Measurements from ENCODE around the gene SCYGR3. TPM values are rescaled to one million over a fixed set of nuclear protein-coding genes. Genes with fewer than 3 reads are reported as not detected.

SCYGR3 gene, protein sequence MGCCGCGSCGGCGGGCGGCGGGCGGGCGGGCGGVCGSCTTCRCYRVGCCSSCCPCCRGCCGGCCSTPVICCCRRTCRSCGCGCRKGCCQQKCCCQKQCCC
- not detected for polyA plus RNA-seq
- long read RNA-seq, donor 1 = 0 reads
- long read RNA-seq, donor 2 = 0 reads
- long read RNA-seq, donor 3 = 0 reads
- long read RNA-seq, donor 4 = 0 reads
- long read RNA-seq, donor 5 = 0 reads
- long read RNA-seq, donor 6 = 0 reads
- long read RNA-seq, donor 7 = 0 reads
- long read RNA-seq, donor 8 = 0 reads
- long read RNA-seq, donor 9 = 0 reads
- long read RNA-seq, donor 10 = 0 reads
- long read RNA-seq, donor 11 = 0 reads

- Histone ChIP-seq H3K36me3 (ENCODE audit: control insufficient read depth, insufficient read depth, low read length) (no peaks in the 10 kb centered on the region), H3K4me3 (ENCODE audit: low read length) (no peak within 1 kb of the TSS), H3K9me3 (ENCODE audit: control insufficient read depth, low read depth, low read length) (no peaks in the 10 kb centered on the region), H3K4me1 (ENCODE audit: control insufficient read depth, insufficient read depth, low read length) (no peaks in the 10 kb centered on the region), H3K27me3 (ENCODE audit: control insufficient read depth, insufficient read depth, low read length) (no peaks in the 10 kb centered on the region), H3K27ac (ENCODE audit: low read length) (no peak within 1 kb of the TSS)
- no peak for DNase-seq
- WGBS (ENCODE audit: insufficient coverage, low lambda C conversion rate) = no CpG with 5 or more reads among the region's 4 CpGs
These were observed at the start of gene SCYGR3 for GRCh38 chr2:227614740-227615139. TSS of gene SCYGR3 (minus strand) at chr2:227614840. CDS start at chr2:227614840, 0 bp downstream.

DNA sequence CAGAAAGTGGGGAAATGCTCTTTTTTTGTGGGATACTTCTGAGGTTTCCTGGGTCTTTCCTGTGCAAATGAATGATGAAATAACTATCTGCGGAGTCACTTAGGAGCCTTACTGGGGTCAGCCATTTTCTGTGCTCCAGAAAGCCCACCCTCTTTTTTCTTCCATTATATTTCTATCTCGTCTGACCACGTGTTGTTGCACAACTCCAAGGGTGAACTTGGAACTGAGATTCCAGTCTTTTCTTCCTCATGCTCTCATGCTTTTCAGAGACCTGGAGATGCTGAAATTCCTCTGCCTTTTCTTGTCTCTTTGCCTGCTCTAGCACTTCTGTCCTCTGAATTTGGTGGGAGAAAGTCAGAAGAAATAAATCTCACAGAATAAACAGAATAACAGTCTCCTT is 47.2 kb upstream of the SCYGR3 start:
- H3K27me3 ChIP-seq (ENCODE audit: control insufficient read depth, insufficient read depth, low read length) = no peaks in the 10 kb centered on the region
- WGBS (ENCODE audit: insufficient coverage, low lambda C conversion rate) = 0% methylated on average over 2 of the region's 3 CpGs
- DNase-seq = peak; percentile 39 to 78
- H3K36me3 ChIP-seq (ENCODE audit: control insufficient read depth, insufficient read depth, low read length) = no peaks in the 10 kb centered on the region
- peaks cover 29% of the 10 kb centered on the region for H3K4me1 ChIP-seq (ENCODE audit: control insufficient read depth, insufficient read depth, low read length)
- H3K27ac ChIP-seq (ENCODE audit: low read length) = peak overlapping the region; percentile 69
- no peak overlapping the region for H3K4me3 ChIP-seq (ENCODE audit: low read length)
- peaks cover 2% of the 10 kb centered on the region for H3K9me3 ChIP-seq (ENCODE audit: control insufficient read depth, low read depth, low read length)

DNA sequence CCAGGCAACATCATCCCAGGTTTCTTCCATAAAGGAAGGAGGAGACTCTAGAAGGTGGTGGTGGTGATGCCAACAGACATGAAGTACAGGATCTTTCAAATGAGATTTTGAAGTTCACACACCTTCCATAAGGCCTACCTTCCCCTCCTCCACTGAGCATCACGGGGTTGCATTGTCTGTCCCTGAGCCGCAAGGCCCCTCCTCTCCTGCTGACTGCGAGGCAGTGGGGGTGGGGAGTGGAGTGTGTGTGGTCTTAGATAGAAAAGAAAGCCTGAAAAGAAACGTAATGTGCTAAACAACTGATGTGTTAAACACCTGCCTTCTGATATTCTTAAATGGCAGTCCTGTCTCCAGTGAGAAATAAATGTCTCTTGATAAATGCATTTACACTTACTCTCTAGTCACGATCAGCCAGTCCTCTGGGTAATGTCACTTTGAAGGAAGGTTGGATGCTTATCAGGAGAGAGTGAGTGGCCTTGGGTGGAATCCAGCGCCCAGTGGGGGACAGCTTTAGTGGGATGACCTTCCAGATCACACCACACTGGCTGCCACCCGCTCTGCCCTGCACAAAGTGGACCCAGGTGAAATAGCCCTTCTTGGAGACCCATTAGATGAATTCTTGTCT is 46.5 kb upstream of the SCYGR3 start:
- WGBS (ENCODE audit: insufficient coverage, low lambda C conversion rate) = no CpG with 5 or more reads among the region's 7 CpGs
- no peaks in the 10 kb centered on the region for H3K27me3 ChIP-seq (ENCODE audit: control insufficient read depth, insufficient read depth, low read length)
- H3K4me1 ChIP-seq (ENCODE audit: control insufficient read depth, insufficient read depth, low read length) = peaks cover 28% of the 10 kb centered on the region
- H3K9me3 ChIP-seq (ENCODE audit: control insufficient read depth, low read depth, low read length) = no peaks in the 10 kb centered on the region
- no peak overlapping the region for H3K4me3 ChIP-seq (ENCODE audit: low read length)
- H3K27ac ChIP-seq (ENCODE audit: low read length) = peak overlapping the region; percentile 69
- peak in 1 of 2 donors; percentile 36 for DNase-seq
- no peaks in the 10 kb centered on the region for H3K36me3 ChIP-seq (ENCODE audit: control insufficient read depth, insufficient read depth, low read length)

GRCh38 chr2:227657199-227657845 is 42.7 kb upstream of the SCYGR3 start:
- Histone ChIP-seq H3K27me3 (ENCODE audit: control insufficient read depth, insufficient read depth, low read length) (no peaks in the 10 kb centered on the region), H3K27ac (ENCODE audit: low read length) (no peak overlapping the region), H3K4me1 (ENCODE audit: control insufficient read depth, insufficient read depth, low read length) (peaks cover 15% of the 10 kb centered on the region), H3K36me3 (ENCODE audit: control insufficient read depth, insufficient read depth, low read length) (no peaks in the 10 kb centered on the region), H3K9me3 (ENCODE audit: control insufficient read depth, low read depth, low read length) (no peaks in the 10 kb centered on the region), H3K4me3 (ENCODE audit: low read length) (no peak overlapping the region)
- DNase-seq = no peak
- 93% methylated on average over 3 of the region's 8 CpGs for WGBS (ENCODE audit: insufficient coverage, low lambda C conversion rate)

DNA sequence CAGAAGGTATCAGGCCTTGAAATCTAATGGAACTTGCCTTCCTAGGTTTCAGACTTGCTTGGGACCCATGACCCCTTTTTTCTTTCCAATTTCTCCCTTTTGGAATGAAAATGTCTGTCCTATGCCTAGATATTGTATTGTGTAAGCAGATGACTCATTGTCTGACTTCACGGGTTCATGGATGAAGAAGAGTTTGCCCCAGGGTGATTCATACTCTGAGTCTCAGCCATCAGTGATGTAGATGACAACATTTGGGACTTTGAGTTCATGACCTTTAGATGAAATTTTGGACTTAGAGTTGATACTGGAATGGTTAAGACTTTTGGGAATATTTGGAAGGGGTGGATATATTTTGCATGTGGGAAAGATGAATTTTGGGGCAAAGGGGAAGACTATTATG is 40.8 kb upstream of the SCYGR3 start:
- no peaks in the 10 kb centered on the region for H3K27me3 ChIP-seq (ENCODE audit: control insufficient read depth, insufficient read depth, low read length)
- no peaks in the 10 kb centered on the region for H3K4me1 ChIP-seq (ENCODE audit: control insufficient read depth, insufficient read depth, low read length)
- no peak overlapping the region for H3K27ac ChIP-seq (ENCODE audit: low read length)
- DNase-seq = peak; percentile 34 to 65
- H3K36me3 ChIP-seq (ENCODE audit: control insufficient read depth, insufficient read depth, low read length) = no peaks in the 10 kb centered on the region
- WGBS (ENCODE audit: insufficient coverage, low lambda C conversion rate) = no CpG with 5 or more reads among the region's 1 CpG
- H3K9me3 ChIP-seq (ENCODE audit: control insufficient read depth, low read depth, low read length) = no peaks in the 10 kb centered on the region
- no peak overlapping the region for H3K4me3 ChIP-seq (ENCODE audit: low read length)

DNA sequence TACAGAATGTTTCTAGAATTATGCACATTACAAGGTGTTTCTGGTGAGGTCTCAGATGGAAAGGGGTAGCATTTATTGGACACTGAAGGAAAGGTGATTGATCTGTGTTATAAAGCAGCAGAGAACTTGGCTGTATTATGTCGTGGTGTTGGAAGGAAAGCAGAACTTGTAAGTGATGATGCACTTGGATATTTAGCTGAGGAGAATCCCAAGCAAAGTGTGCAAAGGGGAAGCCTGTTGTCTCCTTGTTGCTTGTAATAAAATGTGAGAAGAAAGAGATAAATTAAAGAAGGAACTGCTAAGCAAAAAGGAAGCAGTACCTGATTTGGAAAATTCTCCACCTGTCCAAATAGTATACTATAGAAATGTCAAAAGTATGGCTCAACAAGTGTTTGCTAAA is 39.8 kb upstream of the SCYGR3 start:
- H3K4me3 ChIP-seq (ENCODE audit: low read length) = no peak overlapping the region
- no peaks in the 10 kb centered on the region for H3K27me3 ChIP-seq (ENCODE audit: control insufficient read depth, insufficient read depth, low read length)
- WGBS (ENCODE audit: insufficient coverage, low lambda C conversion rate) = no CpG with 5 or more reads among the region's 1 CpG
- H3K4me1 ChIP-seq (ENCODE audit: control insufficient read depth, insufficient read depth, low read length) = no peaks in the 10 kb centered on the region
- no peaks in the 10 kb centered on the region for H3K36me3 ChIP-seq (ENCODE audit: control insufficient read depth, insufficient read depth, low read length)
- H3K9me3 ChIP-seq (ENCODE audit: control insufficient read depth, low read depth, low read length) = no peaks in the 10 kb centered on the region
- H3K27ac ChIP-seq (ENCODE audit: low read length) = no peak overlapping the region
- DNase-seq = no peak

DNA sequence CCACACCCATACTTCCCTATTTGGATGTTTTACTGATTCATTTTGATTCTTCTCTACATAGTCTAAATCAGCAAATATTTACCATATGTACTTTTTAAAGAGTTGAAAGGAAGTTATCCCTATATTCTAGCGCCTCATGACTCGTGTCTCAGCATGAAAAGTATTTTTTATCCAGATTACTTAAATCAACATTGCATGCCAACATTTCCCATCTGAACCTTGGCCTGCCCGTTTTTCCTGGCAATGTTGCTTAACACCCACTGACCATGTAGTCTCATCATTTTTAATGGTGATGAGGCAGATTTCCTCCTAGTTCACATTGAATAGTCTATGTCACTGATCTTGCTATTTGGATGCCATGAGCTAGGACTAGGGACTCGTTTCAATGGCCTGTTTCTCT is 38.8 kb upstream of the SCYGR3 start:
- no peaks in the 10 kb centered on the region for H3K27me3 ChIP-seq (ENCODE audit: control insufficient read depth, insufficient read depth, low read length)
- peak; percentile 42 to 56 for DNase-seq
- H3K36me3 ChIP-seq (ENCODE audit: control insufficient read depth, insufficient read depth, low read length) = no peaks in the 10 kb centered on the region
- H3K4me1 ChIP-seq (ENCODE audit: control insufficient read depth, insufficient read depth, low read length) = no peaks in the 10 kb centered on the region
- no peaks in the 10 kb centered on the region for H3K9me3 ChIP-seq (ENCODE audit: control insufficient read depth, low read depth, low read length)
- H3K27ac ChIP-seq (ENCODE audit: low read length) = no peak overlapping the region
- H3K4me3 ChIP-seq (ENCODE audit: low read length) = no peak overlapping the region
- WGBS (ENCODE audit: insufficient coverage, low lambda C conversion rate) = 43% methylated on average over 1 of the region's 4 CpGs

- 20% methylated on average over 1 of the region's 5 CpGs for WGBS (ENCODE audit: insufficient coverage, low lambda C conversion rate)
- H3K4me3 ChIP-seq (ENCODE audit: low read length) = no peak overlapping the region
- DNase-seq = peak; percentile 12 to 48
- H3K27ac ChIP-seq (ENCODE audit: low read length) = no peak overlapping the region
- no peaks in the 10 kb centered on the region for H3K9me3 ChIP-seq (ENCODE audit: control insufficient read depth, low read depth, low read length)
- H3K4me1 ChIP-seq (ENCODE audit: control insufficient read depth, insufficient read depth, low read length) = no peaks in the 10 kb centered on the region
- no peaks in the 10 kb centered on the region for H3K36me3 ChIP-seq (ENCODE audit: control insufficient read depth, insufficient read depth, low read length)
- no peaks in the 10 kb centered on the region for H3K27me3 ChIP-seq (ENCODE audit: control insufficient read depth, insufficient read depth, low read length)
These were observed 29.4 kb upstream of the SCYGR3 start for GRCh38 chr2:227643990-227644551.

DNA sequence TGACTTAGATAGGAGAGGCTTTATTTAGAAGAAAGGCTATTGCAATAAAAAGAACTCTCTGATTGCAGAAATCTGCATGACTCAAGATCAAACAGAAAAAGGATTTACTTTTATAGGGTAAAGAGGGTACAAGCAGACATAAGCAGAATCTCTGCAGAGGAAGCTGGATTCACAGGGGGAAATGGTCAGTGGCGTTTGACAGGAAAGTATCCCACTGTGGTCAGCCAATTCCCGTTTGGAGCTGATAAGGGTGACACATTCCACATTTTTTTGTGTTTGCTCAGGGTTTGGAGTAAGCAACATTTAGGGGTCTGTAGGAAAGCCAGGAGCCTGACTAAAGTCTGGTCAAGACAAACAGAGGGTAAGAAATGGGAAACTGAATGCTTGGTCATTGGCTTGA is 28.0 kb upstream of the SCYGR3 start:
- Histone ChIP-seq H3K4me1 (ENCODE audit: control insufficient read depth, insufficient read depth, low read length) (no peaks in the 10 kb centered on the region), H3K27ac (ENCODE audit: low read length) (no peak overlapping the region), H3K4me3 (ENCODE audit: low read length) (no peak overlapping the region), H3K27me3 (ENCODE audit: control insufficient read depth, insufficient read depth, low read length) (no peaks in the 10 kb centered on the region), H3K9me3 (ENCODE audit: control insufficient read depth, low read depth, low read length) (no peaks in the 10 kb centered on the region), H3K36me3 (ENCODE audit: control insufficient read depth, insufficient read depth, low read length) (no peaks in the 10 kb centered on the region)
- WGBS (ENCODE audit: insufficient coverage, low lambda C conversion rate) = no CpG with 5 or more reads among the region's 2 CpGs
- no peak for DNase-seq

GRCh38 chr2:227634201-227634600 is 19.6 kb upstream of the SCYGR3 start:
- no CpG with 5 or more reads among the region's 3 CpGs for WGBS (ENCODE audit: insufficient coverage, low lambda C conversion rate)
- DNase-seq = no peak
- no peak overlapping the region for H3K4me3 ChIP-seq (ENCODE audit: low read length)
- H3K36me3 ChIP-seq (ENCODE audit: control insufficient read depth, insufficient read depth, low read length) = no peaks in the 10 kb centered on the region
- H3K4me1 ChIP-seq (ENCODE audit: control insufficient read depth, insufficient read depth, low read length) = no peaks in the 10 kb centered on the region
- no peak overlapping the region for H3K27ac ChIP-seq (ENCODE audit: low read length)
- no peaks in the 10 kb centered on the region for H3K27me3 ChIP-seq (ENCODE audit: control insufficient read depth, insufficient read depth, low read length)
- no peaks in the 10 kb centered on the region for H3K9me3 ChIP-seq (ENCODE audit: control insufficient read depth, low read depth, low read length)
